Measurements from ENCODE around the gene EFR3B. TPM values are rescaled to one million over a fixed set of nuclear protein-coding genes. Genes with fewer than 3 reads are reported as not detected.
"Not testable (repeated sequence)": the region's sequence is repeated elsewhere in the genome, so short reads cannot be mapped to it uniquely, and the experiment has no call there.

EFR3B gene
- total RNA-seq, 2 donors from 2014 or later, result 11.0 to 11.8 TPM

DNA sequence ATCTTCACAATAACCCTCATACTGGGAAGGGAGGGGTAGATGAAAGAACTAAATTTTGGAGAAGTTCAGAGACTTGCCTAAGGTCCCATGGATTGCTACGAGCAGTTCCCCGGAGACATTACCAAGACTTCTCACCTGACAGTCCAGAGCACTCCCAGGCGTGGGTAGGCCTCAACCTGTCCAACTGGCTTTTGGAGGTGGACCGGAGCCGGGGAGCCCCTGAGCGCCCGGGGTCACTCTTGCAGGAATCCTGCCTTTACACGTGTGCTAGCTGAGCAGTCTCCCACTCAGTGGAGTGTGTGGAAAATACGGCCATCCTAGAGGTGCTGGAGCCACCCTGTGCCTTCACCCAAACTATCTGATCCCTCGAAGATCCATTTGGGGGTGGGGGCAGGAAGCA lies 118.5 kb downstream of the EFR3B start:
- TF ChIP-seq, protein P1, sequence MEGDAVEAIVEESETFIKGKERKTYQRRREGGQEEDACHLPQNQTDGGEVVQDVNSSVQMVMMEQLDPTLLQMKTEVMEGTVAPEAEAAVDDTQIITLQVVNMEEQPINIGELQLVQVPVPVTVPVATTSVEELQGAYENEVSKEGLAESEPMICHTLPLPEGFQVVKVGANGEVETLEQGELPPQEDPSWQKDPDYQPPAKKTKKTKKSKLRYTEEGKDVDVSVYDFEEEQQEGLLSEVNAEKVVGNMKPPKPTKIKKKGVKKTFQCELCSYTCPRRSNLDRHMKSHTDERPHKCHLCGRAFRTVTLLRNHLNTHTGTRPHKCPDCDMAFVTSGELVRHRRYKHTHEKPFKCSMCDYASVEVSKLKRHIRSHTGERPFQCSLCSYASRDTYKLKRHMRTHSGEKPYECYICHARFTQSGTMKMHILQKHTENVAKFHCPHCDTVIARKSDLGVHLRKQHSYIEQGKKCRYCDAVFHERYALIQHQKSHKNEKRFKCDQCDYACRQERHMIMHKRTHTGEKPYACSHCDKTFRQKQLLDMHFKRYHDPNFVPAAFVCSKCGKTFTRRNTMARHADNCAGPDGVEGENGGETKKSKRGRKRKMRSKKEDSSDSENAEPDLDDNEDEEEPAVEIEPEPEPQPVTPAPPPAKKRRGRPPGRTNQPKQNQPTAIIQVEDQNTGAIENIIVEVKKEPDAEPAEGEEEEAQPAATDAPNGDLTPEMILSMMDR (conservative IDR thresholded peaks at IDR 0.05), result no peak
- Mint-ChIP-seq H3K4me1 (peaks cover 29% of the 10 kb centered on the region), H3K4me3 (no peak overlapping the region), H3K27ac (no peak overlapping the region), H3K27me3 (ENCODE audit: insufficient read depth) (no peaks in the 10 kb centered on the region), H3K36me3 (ENCODE audit: low read depth) (peaks cover 2% of the 10 kb centered on the region), H3K9me3 (no peaks in the 10 kb centered on the region)
- Histone ChIP-seq H3K4me3 (ENCODE audit: low read length) (no peak overlapping the region), H3K4me1 (ENCODE audit: control insufficient read depth, insufficient read depth, low read length) (peaks cover 3% of the 10 kb centered on the region), H3K36me3 (ENCODE audit: control insufficient read depth, insufficient read depth, low read length) (no peaks in the 10 kb centered on the region), H3K9ac (ENCODE audit: extremely low read depth, low read length, poor library complexity, severe bottlenecking) (no peak overlapping the region), H3K27ac (ENCODE audit: low read depth, low read length) (no peak overlapping the region), H3K27me3 (ENCODE audit: control insufficient read depth, insufficient read depth, low read length, poor library complexity, severe bottlenecking) (no peaks in the 10 kb centered on the region), H3K9me3 (ENCODE audit: control insufficient read depth, low read length) (no peaks in the 10 kb centered on the region)
- no peak for DNase-seq
- 94 to 96% methylated on average over 8 to 10 of the region's 10 CpGs for WGBS, 2 experiments (ENCODE audit: insufficient coverage in 1 of 2, insufficient read length in 1 of 2)

DNA sequence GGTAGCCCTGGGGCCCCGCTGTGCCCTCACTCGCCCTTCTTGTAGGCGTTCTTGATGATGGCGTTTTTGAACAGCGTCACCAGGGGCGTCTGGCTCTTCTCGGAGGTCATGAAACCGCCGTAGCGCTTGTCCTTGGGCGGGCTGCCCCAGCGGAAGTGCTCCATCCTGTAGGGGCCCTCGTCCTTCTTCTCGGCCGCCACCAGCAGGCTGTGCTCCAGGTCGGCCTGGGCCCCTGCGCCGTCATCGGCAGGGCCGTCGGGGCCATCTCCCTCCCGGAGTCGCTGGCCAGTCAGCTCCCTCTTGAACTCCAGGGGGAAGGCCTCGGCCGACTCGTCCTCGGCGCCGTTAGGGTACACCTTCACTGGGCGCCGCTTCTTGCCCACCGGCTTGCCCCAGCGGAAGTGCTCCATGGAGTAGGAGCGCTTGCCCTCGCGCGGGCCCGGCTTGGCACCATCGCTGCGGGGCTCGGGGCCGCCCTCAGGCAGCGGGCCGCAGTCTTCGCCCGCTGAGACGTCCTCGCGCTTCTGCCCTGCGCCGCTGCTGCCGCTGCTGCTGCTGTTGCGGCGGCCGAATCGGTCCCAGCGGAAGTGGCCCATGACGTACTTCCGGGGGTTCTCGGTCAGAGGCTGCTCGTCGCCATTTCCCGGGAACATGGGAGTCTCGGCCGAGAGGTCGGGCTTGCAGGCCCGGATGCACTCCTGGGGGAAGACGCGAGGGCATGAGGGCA lies 119.3 kb downstream of the EFR3B start:
- Histone ChIP-seq H3K4me1 (ENCODE audit: control insufficient read depth, insufficient read depth, low read length) (peaks cover 3% of the 10 kb centered on the region), H3K27ac (ENCODE audit: low read depth, low read length) (no peak overlapping the region), H3K4me3 (ENCODE audit: low read length) (no peak overlapping the region), H3K9me3 (ENCODE audit: control insufficient read depth, low read length) (no peaks in the 10 kb centered on the region), H3K36me3 (ENCODE audit: control insufficient read depth, insufficient read depth, low read length) (no peaks in the 10 kb centered on the region), H3K27me3 (ENCODE audit: control insufficient read depth, insufficient read depth, low read length, poor library complexity, severe bottlenecking) (no peaks in the 10 kb centered on the region), H3K9ac (ENCODE audit: extremely low read depth, low read length, poor library complexity, severe bottlenecking) (no peak overlapping the region)
- WGBS, 2 experiments (ENCODE audit: insufficient coverage in 1 of 2, insufficient read length in 1 of 2), result 95 to 96% methylated on average over 51 to 69 of the region's 69 CpGs
- DNase-seq, result peak; percentile 74
- TF ChIP-seq, protein P1 (conservative IDR thresholded peaks at IDR 0.05), result peak; percentile 21
- Mint-ChIP-seq H3K4me1 (peaks cover 30% of the 10 kb centered on the region), H3K27me3 (ENCODE audit: insufficient read depth) (peaks cover 3% of the 10 kb centered on the region), H3K36me3 (ENCODE audit: low read depth) (peaks cover 2% of the 10 kb centered on the region), H3K4me3 (no peak overlapping the region), H3K27ac (no peak overlapping the region), H3K9me3 (no peaks in the 10 kb centered on the region)

DNA sequence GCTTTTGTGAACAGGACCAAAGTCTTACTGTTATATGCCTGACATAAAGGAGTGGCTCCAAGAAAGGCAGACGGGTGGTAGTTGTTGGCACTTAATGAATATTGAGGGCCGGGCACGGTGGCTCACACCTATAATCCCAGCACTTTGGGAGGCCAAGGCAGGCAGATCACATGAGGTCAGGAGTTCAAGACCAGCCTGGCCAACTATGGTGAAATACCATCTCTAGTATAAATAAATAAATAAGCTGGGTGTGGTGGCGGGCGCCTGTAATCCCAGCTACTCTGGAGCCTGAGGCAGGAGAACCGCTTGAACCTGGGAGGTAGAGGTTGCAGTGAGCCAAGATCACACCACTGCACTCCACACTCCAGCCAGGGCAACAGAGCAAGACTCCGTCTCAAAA lies 120.2 kb downstream of the EFR3B start:
- H3K27me3 Mint-ChIP-seq (ENCODE audit: insufficient read depth), result peaks cover 11% of the 10 kb centered on the region
- 94 to 100% methylated on average over 2 to 6 of the region's 7 CpGs for WGBS, 2 experiments (ENCODE audit: insufficient coverage in 1 of 2, insufficient read length in 1 of 2)
- H3K36me3 ChIP-seq (ENCODE audit: control insufficient read depth, insufficient read depth, low read length); H3K27me3 ChIP-seq (ENCODE audit: control insufficient read depth, insufficient read depth, low read length, poor library complexity, severe bottlenecking); H3K27ac ChIP-seq (ENCODE audit: low read depth, low read length); H3K9me3 ChIP-seq (ENCODE audit: control insufficient read depth, low read length); DNase-seq; H3K4me3 Mint-ChIP-seq; H3K9ac ChIP-seq (ENCODE audit: extremely low read depth, low read length, poor library complexity, severe bottlenecking); H3K4me1 ChIP-seq (ENCODE audit: control insufficient read depth, insufficient read depth, low read length); H3K36me3 Mint-ChIP-seq (ENCODE audit: low read depth); H3K27ac Mint-ChIP-seq; H3K4me3 ChIP-seq (ENCODE audit: low read length); H3K9me3 Mint-ChIP-seq: not testable (repeated sequence)
- H3K4me1 Mint-ChIP-seq, result peaks cover 31% of the 10 kb centered on the region

All from endodermal cell (in vitro differentiated cells).